Measurements from ENCODE around the gene PLA2G2A.

PLA2G2A gene

GRCh38 chr1:19955534-19956170 is 23.8 kb downstream of the PLA2G2A start:
- Histone ChIP-seq H4K20me1 (ENCODE audit: insufficient read depth, low read length) (no peaks in the 10 kb centered on the region), H3F3A (ENCODE audit: insufficient read depth, low read length) (no peaks in the 10 kb centered on the region), H3K4me2 (ENCODE audit: low read depth, low read length) (no peak overlapping the region), H2AFZ (ENCODE audit: low read length) (no peak overlapping the region), H3K27me3 (replicated peaks; ENCODE audit: insufficient read depth, low read length) (peaks cover 65% of the 10 kb centered on the region), H3K9me2 (replicated peaks; ENCODE audit: insufficient read depth, low read length) (no peaks in the 10 kb centered on the region), H3K79me2 (ENCODE audit: low read length) (no peaks in the 10 kb centered on the region), H3K36me3 (replicated peaks; ENCODE audit: insufficient read depth, low read length) (no peaks in the 10 kb centered on the region), H3K9me3 (replicated peaks; ENCODE audit: insufficient read depth, low read length) (no peaks in the 10 kb centered on the region), H3K4me1 (ENCODE audit: low read length) (no peaks in the 10 kb centered on the region), H3K27ac (ENCODE audit: low read length) (no peak overlapping the region), H3K9ac (ENCODE audit: low read length) (no peak overlapping the region), H3K4me3 (ENCODE audit: low read length) (no peak overlapping the region)
- TF ChIP-seq EZH2 (optimal IDR thresholded peaks at IDR 0.05; ENCODE audit: low read depth, low read length), result no peak
- no peak for TF ChIP-seq CTCF (IDR thresholded peaks at IDR 0.05; ENCODE audit: low read length)
- TF ChIP-seq EZH2phosphoT487 (IDR thresholded peaks at IDR 0.05; ENCODE audit: low read length), result no peak
- DNase-seq, result no peak

- no peaks in the 10 kb centered on the region for H3K79me2 ChIP-seq (ENCODE audit: low read length)
- no peaks in the 10 kb centered on the region for H3K36me3 ChIP-seq (replicated peaks; ENCODE audit: insufficient read depth, low read length)
- peaks cover 69% of the 10 kb centered on the region for H3K27me3 ChIP-seq (replicated peaks; ENCODE audit: insufficient read depth, low read length)
- no peaks in the 10 kb centered on the region for H3K4me1 ChIP-seq (ENCODE audit: low read length)
- no peak for DNase-seq
- H3K9me2 ChIP-seq (replicated peaks; ENCODE audit: insufficient read depth, low read length), result no peaks in the 10 kb centered on the region
- no peaks in the 10 kb centered on the region for H3K9me3 ChIP-seq (replicated peaks; ENCODE audit: insufficient read depth, low read length)
- H3K4me3 ChIP-seq (ENCODE audit: low read length), result no peak overlapping the region
- H3K9ac ChIP-seq (ENCODE audit: low read length), result no peak overlapping the region
- no peaks in the 10 kb centered on the region for H4K20me1 ChIP-seq (ENCODE audit: insufficient read depth, low read length)
- no peaks in the 10 kb centered on the region for H3F3A ChIP-seq (ENCODE audit: insufficient read depth, low read length)
- TF ChIP-seq EZH2phosphoT487 (IDR thresholded peaks at IDR 0.05; ENCODE audit: low read length), result no peak
- no peak for TF ChIP-seq EZH2 (optimal IDR thresholded peaks at IDR 0.05; ENCODE audit: low read depth, low read length)
- TF ChIP-seq CTCF (IDR thresholded peaks at IDR 0.05; ENCODE audit: low read length), result no peak
- H3K4me2 ChIP-seq (ENCODE audit: low read depth, low read length), result no peak overlapping the region
- H2AFZ ChIP-seq (ENCODE audit: low read length), result no peak overlapping the region
- no peak overlapping the region for H3K27ac ChIP-seq (ENCODE audit: low read length)
Observed at GRCh38 chr1:19954059-19954458, 25.4 kb downstream of the PLA2G2A start.

GRCh38 chr1:19949016-19949415 is 30.4 kb downstream of the PLA2G2A start:
- Histone ChIP-seq H3K4me1 (ENCODE audit: low read length) (no peaks in the 10 kb centered on the region), H3K27ac (ENCODE audit: low read length) (no peak overlapping the region), H2AFZ (ENCODE audit: low read length) (no peak overlapping the region), H4K20me1 (ENCODE audit: insufficient read depth, low read length) (no peaks in the 10 kb centered on the region), H3K4me3 (ENCODE audit: low read length) (no peak overlapping the region), H3K9me3 (replicated peaks; ENCODE audit: insufficient read depth, low read length) (no peaks in the 10 kb centered on the region), H3K27me3 (replicated peaks; ENCODE audit: insufficient read depth, low read length) (peaks cover 60% of the 10 kb centered on the region), H3K4me2 (ENCODE audit: low read depth, low read length) (no peak overlapping the region), H3K79me2 (ENCODE audit: low read length) (no peaks in the 10 kb centered on the region), H3K9ac (ENCODE audit: low read length) (no peak overlapping the region), H3K36me3 (replicated peaks; ENCODE audit: insufficient read depth, low read length) (no peaks in the 10 kb centered on the region), H3K9me2 (replicated peaks; ENCODE audit: insufficient read depth, low read length) (no peaks in the 10 kb centered on the region), H3F3A (ENCODE audit: insufficient read depth, low read length) (no peaks in the 10 kb centered on the region)
- TF ChIP-seq EZH2 (optimal IDR thresholded peaks at IDR 0.05; ENCODE audit: low read depth, low read length) (no peak), CTCF (IDR thresholded peaks at IDR 0.05; ENCODE audit: low read length) (no peak), EZH2phosphoT487 (IDR thresholded peaks at IDR 0.05; ENCODE audit: low read length) (no peak)
- DNase-seq, result no peak
